ENCODE results near the gene VTI1B.

VTI1B gene

DNA sequence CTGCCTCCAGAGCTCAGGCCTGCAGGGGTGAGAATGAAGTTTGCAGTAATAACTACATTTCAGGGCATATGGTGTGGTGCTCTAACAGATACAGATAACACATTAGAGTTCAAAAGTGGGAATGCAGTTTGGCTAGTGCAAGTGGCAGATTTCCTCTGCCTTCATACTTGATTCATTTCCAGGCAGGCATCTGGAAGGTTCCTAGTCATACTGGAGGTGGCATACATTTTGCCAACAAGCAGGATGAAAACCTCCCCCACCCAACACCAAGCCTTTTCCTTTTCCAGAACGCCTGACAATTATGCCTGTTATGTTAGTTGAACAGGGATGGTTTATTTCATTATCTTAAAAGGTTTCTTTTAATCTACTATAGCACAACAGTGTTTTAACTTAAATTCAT is 24.3 kb downstream of the VTI1B start:
- H3K4me3 ChIP-seq (ENCODE audit: low read length): no peak overlapping the region
- no peak overlapping the region for H3K27ac ChIP-seq (ENCODE audit: low read depth, low read length)
- H3K27me3 ChIP-seq (ENCODE audit: control insufficient read depth, low read length): no peaks in the 10 kb centered on the region
- no peak overlapping the region for H3K4me2 ChIP-seq (ENCODE audit: low read length)
- peaks cover 65% of the 10 kb centered on the region for H3K36me3 ChIP-seq (ENCODE audit: control insufficient read depth, low read length)
- no peak for TF ChIP-seq EZH2phosphoT487 (IDR thresholded peaks at IDR 0.05; ENCODE audit: borderline replicate concordance, low read length)
- TF ChIP-seq, protein P1, sequence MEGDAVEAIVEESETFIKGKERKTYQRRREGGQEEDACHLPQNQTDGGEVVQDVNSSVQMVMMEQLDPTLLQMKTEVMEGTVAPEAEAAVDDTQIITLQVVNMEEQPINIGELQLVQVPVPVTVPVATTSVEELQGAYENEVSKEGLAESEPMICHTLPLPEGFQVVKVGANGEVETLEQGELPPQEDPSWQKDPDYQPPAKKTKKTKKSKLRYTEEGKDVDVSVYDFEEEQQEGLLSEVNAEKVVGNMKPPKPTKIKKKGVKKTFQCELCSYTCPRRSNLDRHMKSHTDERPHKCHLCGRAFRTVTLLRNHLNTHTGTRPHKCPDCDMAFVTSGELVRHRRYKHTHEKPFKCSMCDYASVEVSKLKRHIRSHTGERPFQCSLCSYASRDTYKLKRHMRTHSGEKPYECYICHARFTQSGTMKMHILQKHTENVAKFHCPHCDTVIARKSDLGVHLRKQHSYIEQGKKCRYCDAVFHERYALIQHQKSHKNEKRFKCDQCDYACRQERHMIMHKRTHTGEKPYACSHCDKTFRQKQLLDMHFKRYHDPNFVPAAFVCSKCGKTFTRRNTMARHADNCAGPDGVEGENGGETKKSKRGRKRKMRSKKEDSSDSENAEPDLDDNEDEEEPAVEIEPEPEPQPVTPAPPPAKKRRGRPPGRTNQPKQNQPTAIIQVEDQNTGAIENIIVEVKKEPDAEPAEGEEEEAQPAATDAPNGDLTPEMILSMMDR (IDR thresholded peaks at IDR 0.05; ENCODE audit: low read depth, low read length, poor library complexity, severe bottlenecking): no peak
- H3K4me1 ChIP-seq (ENCODE audit: control insufficient read depth, low read length): no peaks in the 10 kb centered on the region
- H3K79me2 ChIP-seq (ENCODE audit: control insufficient read depth, low read length): no peaks in the 10 kb centered on the region
- H3K9me3 ChIP-seq (ENCODE audit: control insufficient read depth, insufficient read depth, low read length): no peaks in the 10 kb centered on the region
- no peaks in the 10 kb centered on the region for H3F3A ChIP-seq (ENCODE audit: control insufficient read depth, insufficient read depth)
- no peaks in the 10 kb centered on the region for H4K20me1 ChIP-seq (ENCODE audit: control insufficient read depth, insufficient read depth, low read depth, low read length)
- H3K9me2 ChIP-seq (replicated peaks; ENCODE audit: control insufficient read depth, low read length): no peaks in the 10 kb centered on the region

DNA sequence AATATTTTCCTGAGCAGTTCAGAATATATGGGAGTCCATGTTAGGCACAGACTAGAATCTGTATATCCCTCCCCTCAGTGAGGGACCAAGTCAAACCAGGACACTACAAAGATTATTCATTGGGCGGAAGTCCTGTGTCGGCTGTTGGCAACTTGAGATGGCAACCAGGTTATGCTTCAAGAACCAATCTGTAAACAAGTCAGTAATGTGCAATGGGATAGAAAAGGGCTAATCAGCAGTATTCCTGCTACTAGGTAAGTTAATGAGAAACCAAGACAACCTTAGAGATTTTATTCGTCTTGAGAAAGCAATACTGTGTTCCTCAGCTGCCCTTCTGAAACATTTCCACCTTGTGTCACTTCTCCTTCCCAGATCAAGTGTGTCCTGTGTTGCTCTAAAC is 28.3 kb downstream of the VTI1B start:
- Histone ChIP-seq H4K20me1 (ENCODE audit: control insufficient read depth, insufficient read depth, low read depth, low read length) (no peaks in the 10 kb centered on the region), H3F3A (ENCODE audit: control insufficient read depth, insufficient read depth) (no peaks in the 10 kb centered on the region), H3K79me2 (ENCODE audit: control insufficient read depth, low read length) (no peaks in the 10 kb centered on the region), H3K9me2 (replicated peaks; ENCODE audit: control insufficient read depth, low read length) (no peaks in the 10 kb centered on the region), H3K9me3 (ENCODE audit: control insufficient read depth, insufficient read depth, low read length) (no peaks in the 10 kb centered on the region), H3K27me3 (ENCODE audit: control insufficient read depth, low read length) (no peaks in the 10 kb centered on the region), H3K4me2 (ENCODE audit: low read length) (no peak overlapping the region), H3K36me3 (ENCODE audit: control insufficient read depth, low read length) (peaks cover 30% of the 10 kb centered on the region), H3K4me3 (ENCODE audit: low read length) (no peak overlapping the region), H3K27ac (ENCODE audit: low read depth, low read length) (no peak overlapping the region), H3K4me1 (ENCODE audit: control insufficient read depth, low read length) (no peaks in the 10 kb centered on the region)
- TF ChIP-seq, protein P1 (IDR thresholded peaks at IDR 0.05; ENCODE audit: low read depth, low read length, poor library complexity, severe bottlenecking): no peak
- TF ChIP-seq EZH2phosphoT487 (IDR thresholded peaks at IDR 0.05; ENCODE audit: borderline replicate concordance, low read length): no peak

DNA sequence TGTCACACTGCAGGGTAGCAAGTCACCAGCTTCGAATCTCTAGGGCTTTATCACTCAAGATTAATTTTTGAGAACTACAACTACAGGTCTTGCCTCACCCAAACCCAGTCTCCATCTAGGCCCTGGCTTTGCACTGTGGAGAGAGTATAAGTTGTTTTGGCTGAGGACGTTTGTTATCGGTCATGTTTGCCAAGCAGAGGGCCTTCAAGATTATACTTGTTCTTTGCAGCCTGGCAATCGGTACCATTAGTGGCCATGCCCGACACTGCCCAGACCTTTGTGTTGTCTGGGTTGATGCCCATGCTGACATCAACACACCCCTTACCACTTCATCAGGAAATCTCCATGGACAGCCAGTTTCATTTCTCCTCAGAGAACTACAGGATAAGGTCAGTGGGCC is 29.0 kb downstream of the VTI1B start:
- Histone ChIP-seq H3K27me3 (ENCODE audit: control insufficient read depth, low read length) (no peaks in the 10 kb centered on the region), H3K4me1 (ENCODE audit: control insufficient read depth, low read length) (no peaks in the 10 kb centered on the region), H3K4me2 (ENCODE audit: low read length) (no peak overlapping the region), H3K79me2 (ENCODE audit: control insufficient read depth, low read length) (no peaks in the 10 kb centered on the region), H3K36me3 (ENCODE audit: control insufficient read depth, low read length) (peaks cover 23% of the 10 kb centered on the region), H3K4me3 (ENCODE audit: low read length) (no peak overlapping the region), H3K27ac (ENCODE audit: low read depth, low read length) (no peak overlapping the region), H4K20me1 (ENCODE audit: control insufficient read depth, insufficient read depth, low read depth, low read length) (no peaks in the 10 kb centered on the region), H3F3A (ENCODE audit: control insufficient read depth, insufficient read depth) (no peaks in the 10 kb centered on the region), H3K9me3 (ENCODE audit: control insufficient read depth, insufficient read depth, low read length) (no peaks in the 10 kb centered on the region), H3K9me2 (replicated peaks; ENCODE audit: control insufficient read depth, low read length) (no peaks in the 10 kb centered on the region)
- TF ChIP-seq, protein P1 (IDR thresholded peaks at IDR 0.05; ENCODE audit: low read depth, low read length, poor library complexity, severe bottlenecking): no peak
- TF ChIP-seq EZH2phosphoT487 (IDR thresholded peaks at IDR 0.05; ENCODE audit: borderline replicate concordance, low read length): no peak

DNA sequence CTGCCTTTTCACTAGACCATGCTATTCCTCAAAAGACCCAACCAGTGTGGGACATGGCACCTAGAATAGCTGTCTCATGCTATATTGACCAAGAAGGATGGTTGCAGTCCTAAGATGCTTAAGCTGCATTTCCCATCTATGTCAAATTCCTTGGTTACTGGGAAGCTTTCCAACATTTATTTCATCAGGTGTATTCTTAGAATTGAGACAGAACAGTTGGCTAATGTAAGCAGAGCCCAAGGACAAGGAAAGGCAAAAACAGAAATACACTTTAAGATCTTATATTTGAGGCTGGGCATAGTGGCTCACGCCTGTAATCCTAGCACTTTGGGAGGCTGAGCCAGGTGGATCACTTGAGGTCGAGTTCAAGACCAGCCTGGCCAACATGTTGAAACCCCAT is 30.0 kb downstream of the VTI1B start:
- H4K20me1 ChIP-seq (ENCODE audit: control insufficient read depth, insufficient read depth, low read depth, low read length): no peaks in the 10 kb centered on the region
- H3K27ac ChIP-seq (ENCODE audit: low read depth, low read length): no peak overlapping the region
- no peaks in the 10 kb centered on the region for H3K9me3 ChIP-seq (ENCODE audit: control insufficient read depth, insufficient read depth, low read length)
- H3K4me3 ChIP-seq (ENCODE audit: low read length): no peak overlapping the region
- H3F3A ChIP-seq (ENCODE audit: control insufficient read depth, insufficient read depth): no peaks in the 10 kb centered on the region
- peaks cover 13% of the 10 kb centered on the region for H3K36me3 ChIP-seq (ENCODE audit: control insufficient read depth, low read length)
- no peaks in the 10 kb centered on the region for H3K4me1 ChIP-seq (ENCODE audit: control insufficient read depth, low read length)
- H3K79me2 ChIP-seq (ENCODE audit: control insufficient read depth, low read length): no peaks in the 10 kb centered on the region
- TF ChIP-seq, protein P1 (IDR thresholded peaks at IDR 0.05; ENCODE audit: low read depth, low read length, poor library complexity, severe bottlenecking): no peak
- no peak for TF ChIP-seq EZH2phosphoT487 (IDR thresholded peaks at IDR 0.05; ENCODE audit: borderline replicate concordance, low read length)
- no peaks in the 10 kb centered on the region for H3K9me2 ChIP-seq (replicated peaks; ENCODE audit: control insufficient read depth, low read length)
- H3K4me2 ChIP-seq (ENCODE audit: low read length): no peak overlapping the region
- H3K27me3 ChIP-seq (ENCODE audit: control insufficient read depth, low read length): no peaks in the 10 kb centered on the region

Data from DOHH2 (cell line).